GM13976 (cell line): ENCODE results near the gene CXXC5.

Experiments
- DNase-seq: peaks from one replicate; pipeline ENCODE4 v3.0.0; 2012; ENCODE audit warnings: low spot score
- in situ Hi-C: fragments of 300-500 bp; cut with MboI; formaldehyde crosslinking; loops from one replicate; pipeline ENCODE4 v1.12.0; 2022; ENCODE audit warnings: low sequenced_read_pairs, mixed read lengths, inconsistent platforms; ENCODE audit not compliant: unreplicated experiment
- TF ChIP-seq, protein P1 (sequence below): IDR thresholded peaks from 2 replicates; pipeline ENCODE4 v1.5.1; 2012; ENCODE audit warnings: borderline replicate concordance, mild to moderate bottlenecking; ENCODE audit not compliant: insufficient read depth; ENCODE audit errors: extremely low read depth, missing control alignments, control extremely low read depth

CXXC5 gene

DNA sequence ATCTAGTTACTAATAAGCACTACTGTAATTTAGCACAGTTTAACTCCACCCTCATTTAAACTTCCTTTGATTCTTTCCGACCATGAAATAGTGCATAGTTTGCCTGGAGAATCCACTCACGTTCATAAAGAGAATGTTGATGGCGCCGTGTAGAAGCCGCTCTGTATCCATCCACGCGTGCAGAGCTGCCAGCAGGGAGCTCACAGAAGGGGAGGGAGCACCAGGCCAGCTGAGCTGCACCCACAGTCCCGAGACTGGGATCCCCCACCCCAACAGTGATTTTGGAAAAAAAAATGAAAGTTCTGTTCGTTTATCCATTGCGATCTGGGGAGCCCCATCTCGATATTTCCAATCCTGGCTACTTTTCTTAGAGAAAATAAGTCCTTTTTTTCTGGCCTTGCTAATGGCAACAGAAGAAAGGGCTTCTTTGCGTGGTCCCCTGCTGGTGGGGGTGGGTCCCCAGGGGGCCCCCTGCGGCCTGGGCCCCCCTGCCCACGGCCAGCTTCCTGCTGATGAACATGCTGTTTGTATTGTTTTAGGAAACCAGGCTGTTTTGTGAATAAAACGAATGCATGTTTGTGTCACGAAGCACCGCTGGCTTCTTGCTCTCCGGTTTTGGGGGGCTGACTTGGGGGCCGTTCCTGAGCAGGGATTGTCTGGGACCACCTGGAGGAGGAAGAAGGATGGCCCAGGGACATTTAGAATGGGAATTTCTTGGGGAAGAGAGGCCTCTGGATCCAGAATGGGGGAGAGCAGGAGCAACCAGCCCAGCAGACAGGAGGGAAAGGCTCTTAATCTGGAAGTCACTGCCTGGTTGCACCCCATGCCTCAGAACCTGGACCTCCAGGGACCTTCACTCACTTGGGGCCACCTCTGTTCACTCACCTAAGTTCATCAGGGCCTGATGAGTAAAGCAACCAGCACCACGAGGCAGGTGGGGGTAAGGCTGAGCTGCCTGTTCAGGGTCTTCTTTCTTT lies 35.4 kb downstream of the CXXC5 start:
- in situ Hi-C loops, result no loop called here
- DNase-seq, result no peak
- TF ChIP-seq, protein P1, sequence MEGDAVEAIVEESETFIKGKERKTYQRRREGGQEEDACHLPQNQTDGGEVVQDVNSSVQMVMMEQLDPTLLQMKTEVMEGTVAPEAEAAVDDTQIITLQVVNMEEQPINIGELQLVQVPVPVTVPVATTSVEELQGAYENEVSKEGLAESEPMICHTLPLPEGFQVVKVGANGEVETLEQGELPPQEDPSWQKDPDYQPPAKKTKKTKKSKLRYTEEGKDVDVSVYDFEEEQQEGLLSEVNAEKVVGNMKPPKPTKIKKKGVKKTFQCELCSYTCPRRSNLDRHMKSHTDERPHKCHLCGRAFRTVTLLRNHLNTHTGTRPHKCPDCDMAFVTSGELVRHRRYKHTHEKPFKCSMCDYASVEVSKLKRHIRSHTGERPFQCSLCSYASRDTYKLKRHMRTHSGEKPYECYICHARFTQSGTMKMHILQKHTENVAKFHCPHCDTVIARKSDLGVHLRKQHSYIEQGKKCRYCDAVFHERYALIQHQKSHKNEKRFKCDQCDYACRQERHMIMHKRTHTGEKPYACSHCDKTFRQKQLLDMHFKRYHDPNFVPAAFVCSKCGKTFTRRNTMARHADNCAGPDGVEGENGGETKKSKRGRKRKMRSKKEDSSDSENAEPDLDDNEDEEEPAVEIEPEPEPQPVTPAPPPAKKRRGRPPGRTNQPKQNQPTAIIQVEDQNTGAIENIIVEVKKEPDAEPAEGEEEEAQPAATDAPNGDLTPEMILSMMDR, result no peak

DNA sequence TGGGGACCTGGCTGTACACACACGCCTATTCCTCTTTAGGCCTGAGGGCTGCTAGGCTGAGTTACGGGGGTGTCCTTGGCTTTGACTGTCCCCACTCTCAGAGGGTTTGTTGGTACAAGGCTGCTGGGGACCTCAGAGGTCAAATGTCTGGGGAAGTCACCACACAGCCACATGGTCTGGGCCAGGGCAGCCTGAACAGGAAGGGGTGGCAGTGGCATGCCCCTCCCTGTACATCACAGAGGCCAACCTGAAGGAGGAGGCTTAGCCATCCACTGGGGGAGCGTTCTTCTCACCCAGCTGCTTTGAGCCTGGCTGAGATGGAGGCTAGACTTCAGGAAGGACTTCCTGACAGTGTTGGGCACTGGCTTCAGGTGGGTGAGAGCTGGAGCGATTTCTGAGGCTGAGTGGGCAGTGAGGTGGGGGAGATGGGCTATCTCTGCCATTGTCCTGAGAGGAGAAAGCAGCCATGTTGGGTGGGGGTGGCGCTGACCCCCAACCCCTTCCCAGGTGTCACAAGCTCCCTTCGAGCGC lies 36.3 kb downstream of the CXXC5 start:
- in situ Hi-C loops, result no loop called here
- DNase-seq, result no peak

DNA sequence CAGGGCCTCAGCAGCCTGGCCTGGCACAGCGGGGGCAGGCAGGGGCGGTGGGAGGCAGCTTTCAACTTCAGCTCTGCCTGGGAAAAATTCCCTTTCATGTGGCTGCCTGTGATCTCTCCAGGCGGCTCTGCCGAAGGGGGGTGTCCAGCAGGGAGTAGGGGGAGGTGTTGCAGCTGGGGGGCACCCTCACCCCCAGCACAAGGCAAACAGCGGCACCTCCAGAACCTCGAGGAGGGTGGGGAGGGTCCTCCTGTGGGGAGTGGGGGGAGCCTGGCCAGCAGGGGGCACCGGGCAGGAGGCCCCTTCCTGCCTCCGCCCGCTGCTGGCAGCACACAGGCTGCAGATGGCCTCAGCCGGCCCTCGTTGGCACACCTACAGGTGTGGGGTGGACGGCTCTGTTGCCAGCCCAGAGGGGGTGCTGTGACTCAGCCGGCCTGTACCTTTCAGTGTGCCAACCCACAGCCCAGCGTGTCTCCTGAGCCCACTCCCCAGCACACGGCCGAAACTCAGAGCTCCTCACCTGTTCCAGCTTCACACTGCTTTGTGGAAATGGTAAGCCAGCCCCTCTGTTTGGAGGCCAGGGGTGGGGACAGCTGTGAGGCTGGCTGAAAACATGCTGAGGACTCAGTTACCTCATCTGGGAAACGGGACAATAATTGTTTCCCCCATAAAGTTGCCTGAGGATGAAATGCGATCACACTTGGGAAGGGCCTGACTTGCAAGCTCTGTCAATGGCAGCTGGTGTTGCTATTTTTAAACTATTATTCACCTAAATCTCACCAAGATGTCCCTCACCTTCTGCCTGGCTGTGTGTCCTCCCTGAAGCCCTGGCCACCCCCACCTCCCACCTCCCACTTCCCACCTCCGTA lies 37.0 kb downstream of the CXXC5 start:
- TF ChIP-seq, protein P1, result no peak
- in situ Hi-C loops, result no loop called here
- DNase-seq, result no peak

More for the DNA sequence above, 36.3 kb downstream of the CXXC5 start:
- TF ChIP-seq, protein P1, result no peak

DNA sequence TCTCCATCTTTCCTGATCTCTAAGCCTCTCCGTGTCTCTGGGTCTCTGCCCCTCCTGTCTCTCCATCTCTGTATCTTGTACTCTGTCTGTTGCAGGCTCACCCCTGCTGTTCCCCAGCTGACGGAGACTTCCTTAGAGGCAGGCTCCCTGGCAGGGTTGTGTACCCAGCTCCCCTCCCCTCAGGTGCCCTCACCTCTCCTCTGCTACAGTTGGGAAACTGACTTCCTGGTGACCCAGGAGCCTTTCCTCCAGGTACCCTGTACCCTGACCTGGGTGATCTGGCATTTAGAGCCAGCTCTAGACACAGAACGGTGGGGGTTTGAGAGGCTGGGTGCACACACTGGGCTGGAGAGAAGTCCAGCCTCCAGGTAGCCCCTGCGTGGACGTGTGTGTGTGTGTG lies 37.7 kb downstream of the CXXC5 start:
- in situ Hi-C loops, result no loop called here
- no peak for DNase-seq
- TF ChIP-seq, protein P1, result no peak

DNA sequence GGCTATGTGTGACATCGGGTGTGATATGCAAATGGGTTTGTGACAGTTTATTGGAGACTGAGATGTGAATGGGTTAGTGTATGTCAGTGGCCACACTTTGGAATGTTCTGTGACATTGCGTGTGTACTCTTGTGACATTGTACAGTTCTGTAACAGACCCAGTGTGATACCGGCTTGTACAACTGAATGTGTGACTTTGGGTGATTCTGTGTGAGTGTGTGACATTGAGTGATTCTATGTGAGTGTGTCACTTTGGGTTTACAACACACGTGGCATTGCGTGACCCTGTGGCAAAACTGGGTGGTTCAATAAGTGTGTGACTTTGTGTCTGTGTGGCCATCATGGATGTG lies 38.2 kb downstream of the CXXC5 start:
- in situ Hi-C loops, result no loop called here
- no peak for DNase-seq
- TF ChIP-seq, protein P1, result no peak

DNA sequence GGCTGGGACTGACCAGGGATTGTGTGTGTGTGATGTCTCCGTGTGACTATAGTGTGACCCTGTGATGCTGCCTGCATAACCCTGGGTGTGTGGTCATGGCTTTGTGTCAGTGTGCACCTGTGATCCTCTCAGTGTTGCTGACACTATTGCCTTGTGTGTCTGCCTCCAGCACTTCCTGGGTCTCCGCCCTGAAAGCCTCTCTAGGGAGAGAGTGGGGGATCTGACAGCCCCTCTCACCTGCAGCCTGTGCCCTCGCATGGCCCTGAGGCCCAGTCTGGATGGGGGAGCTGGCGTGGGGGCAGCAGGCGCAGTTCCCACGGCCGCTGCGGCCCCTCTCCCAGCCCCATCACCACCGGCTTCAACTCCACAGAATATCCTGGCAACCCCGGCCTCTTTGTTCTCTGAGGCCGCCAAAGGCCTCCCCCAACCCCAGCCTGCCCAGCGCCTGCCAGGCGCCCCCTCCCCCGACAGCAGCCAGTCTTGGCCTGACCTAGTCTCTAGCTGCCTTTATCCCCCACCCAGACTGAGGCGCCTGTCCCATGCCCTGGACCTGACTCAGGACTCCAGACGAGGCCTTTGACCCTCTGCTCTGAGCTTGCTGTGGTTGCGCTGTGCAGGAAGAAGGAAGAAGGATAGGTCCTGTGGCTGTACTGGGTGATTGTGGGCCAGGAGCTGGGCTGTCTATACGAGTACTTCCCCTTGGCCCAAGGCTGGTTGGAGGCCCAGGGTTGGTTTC lies 38.7 kb downstream of the CXXC5 start:
- TF ChIP-seq, protein P1, result no peak
- no peak for DNase-seq

More for the DNA sequence above, 38.7 kb downstream of the CXXC5 start:
- in situ Hi-C loops, result no loop called here
